ENCODE data around the gene HIRA.

Gene HIRA

GRCh38 chr22:19396934-19397733 is 34.4 kb downstream of the HIRA start:
- H3K27me3 ChIP-seq (ENCODE audit: control insufficient read depth, insufficient read depth, low read length), result no peaks in the 10 kb centered on the region
- no peaks in the 10 kb centered on the region for H3K4me1 ChIP-seq (ENCODE audit: control insufficient read depth, insufficient read depth, low read length)
- H3K9ac ChIP-seq (ENCODE audit: low read length), result no peak overlapping the region
- no peak overlapping the region for H3K4me3 ChIP-seq (ENCODE audit: low read length)
- H3K36me3 ChIP-seq (ENCODE audit: control insufficient read depth, insufficient read depth, low read length), result peaks cover 43% of the 10 kb centered on the region
- no peak overlapping the region for H3K27ac ChIP-seq (ENCODE audit: low read depth, low read length)

- H3K36me3 ChIP-seq (ENCODE audit: control insufficient read depth, insufficient read depth, low read length), result peaks cover 46% of the 10 kb centered on the region
- no peak overlapping the region for H3K27ac ChIP-seq (ENCODE audit: low read depth, low read length)
Observed at GRCh38 chr22:19396561-19396933, 35.0 kb downstream of the HIRA start.

GRCh38 chr22:19395276-19395675 is 36.3 kb downstream of the HIRA start:
- Histone ChIP-seq H3K27ac (ENCODE audit: low read depth, low read length) (no peak overlapping the region), H3K36me3 (ENCODE audit: control insufficient read depth, insufficient read depth, low read length) (peaks cover 44% of the 10 kb centered on the region), H3K27me3 (ENCODE audit: control insufficient read depth, insufficient read depth, low read length) (no peaks in the 10 kb centered on the region), H3K4me1 (ENCODE audit: control insufficient read depth, insufficient read depth, low read length) (no peaks in the 10 kb centered on the region), H3K9ac (ENCODE audit: low read length) (no peak overlapping the region), H3K4me3 (ENCODE audit: low read length) (no peak overlapping the region)

More at GRCh38 chr22:19396561-19396933, 35.0 kb downstream of the HIRA start:
- Histone ChIP-seq H3K4me1 (ENCODE audit: control insufficient read depth, insufficient read depth, low read length) (no peaks in the 10 kb centered on the region), H3K27me3 (ENCODE audit: control insufficient read depth, insufficient read depth, low read length) (no peaks in the 10 kb centered on the region), H3K9ac (ENCODE audit: low read length) (no peak overlapping the region), H3K4me3 (ENCODE audit: low read length) (no peak overlapping the region)

- H3K4me1 ChIP-seq (ENCODE audit: control insufficient read depth, insufficient read depth, low read length), result no peaks in the 10 kb centered on the region
- H3K27me3 ChIP-seq (ENCODE audit: control insufficient read depth, insufficient read depth, low read length), result no peaks in the 10 kb centered on the region
- H3K9ac ChIP-seq (ENCODE audit: low read length), result no peak overlapping the region
- H3K27ac ChIP-seq (ENCODE audit: low read depth, low read length), result no peak overlapping the region
- H3K4me3 ChIP-seq (ENCODE audit: low read length), result no peak overlapping the region
- peaks cover 45% of the 10 kb centered on the region for H3K36me3 ChIP-seq (ENCODE audit: control insufficient read depth, insufficient read depth, low read length)
Observed at GRCh38 chr22:19394274-19395050, 37.1 kb downstream of the HIRA start.

GRCh38 chr22:19393704-19394103 is 37.8 kb downstream of the HIRA start:
- Histone ChIP-seq H3K4me1 (ENCODE audit: control insufficient read depth, insufficient read depth, low read length) (no peaks in the 10 kb centered on the region), H3K27ac (ENCODE audit: low read depth, low read length) (no peak overlapping the region), H3K9ac (ENCODE audit: low read length) (no peak overlapping the region), H3K4me3 (ENCODE audit: low read length) (no peak overlapping the region), H3K27me3 (ENCODE audit: control insufficient read depth, insufficient read depth, low read length) (no peaks in the 10 kb centered on the region), H3K36me3 (ENCODE audit: control insufficient read depth, insufficient read depth, low read length) (peaks cover 48% of the 10 kb centered on the region)

GRCh38 chr22:19387575-19387974 is 44.0 kb downstream of the HIRA start:
- H3K4me1 ChIP-seq (ENCODE audit: control insufficient read depth, insufficient read depth, low read length), result no peaks in the 10 kb centered on the region
- peaks cover 55% of the 10 kb centered on the region for H3K36me3 ChIP-seq (ENCODE audit: control insufficient read depth, insufficient read depth, low read length)
- H3K27ac ChIP-seq (ENCODE audit: low read depth, low read length), result no peak overlapping the region
- no peak overlapping the region for H3K9ac ChIP-seq (ENCODE audit: low read length)
- no peak overlapping the region for H3K4me3 ChIP-seq (ENCODE audit: low read length)
- no peaks in the 10 kb centered on the region for H3K27me3 ChIP-seq (ENCODE audit: control insufficient read depth, insufficient read depth, low read length)

- Histone ChIP-seq H3K9ac (ENCODE audit: low read length) (no peak overlapping the region), H3K27ac (ENCODE audit: low read depth, low read length) (no peak overlapping the region), H3K27me3 (ENCODE audit: control insufficient read depth, insufficient read depth, low read length) (no peaks in the 10 kb centered on the region), H3K4me3 (ENCODE audit: low read length) (no peak overlapping the region), H3K4me1 (ENCODE audit: control insufficient read depth, insufficient read depth, low read length) (no peaks in the 10 kb centered on the region), H3K36me3 (ENCODE audit: control insufficient read depth, insufficient read depth, low read length) (peaks cover 57% of the 10 kb centered on the region)
Observed at GRCh38 chr22:19387038-19387437, 44.5 kb downstream of the HIRA start.

- Histone ChIP-seq H3K27me3 (ENCODE audit: control insufficient read depth, insufficient read depth, low read length) (no peaks in the 10 kb centered on the region), H3K36me3 (ENCODE audit: control insufficient read depth, insufficient read depth, low read length) (peaks cover 55% of the 10 kb centered on the region), H3K9ac (ENCODE audit: low read length) (no peak overlapping the region)
Observed at GRCh38 chr22:19386248-19386647, 45.3 kb downstream of the HIRA start.

GRCh38 chr22:19385221-19385906 is 46.2 kb downstream of the HIRA start:
- no peak overlapping the region for H3K9ac ChIP-seq (ENCODE audit: low read length)
- H3K27ac ChIP-seq (ENCODE audit: low read depth, low read length), result no peak overlapping the region
- peaks cover 53% of the 10 kb centered on the region for H3K36me3 ChIP-seq (ENCODE audit: control insufficient read depth, insufficient read depth, low read length)
- no peak overlapping the region for H3K4me3 ChIP-seq (ENCODE audit: low read length)
- H3K27me3 ChIP-seq (ENCODE audit: control insufficient read depth, insufficient read depth, low read length), result no peaks in the 10 kb centered on the region
- no peaks in the 10 kb centered on the region for H3K4me1 ChIP-seq (ENCODE audit: control insufficient read depth, insufficient read depth, low read length)

More at GRCh38 chr22:19386248-19386647, 45.3 kb downstream of the HIRA start:
- Histone ChIP-seq H3K4me1 (ENCODE audit: control insufficient read depth, insufficient read depth, low read length) (no peaks in the 10 kb centered on the region), H3K4me3 (ENCODE audit: low read length) (no peak overlapping the region), H3K27ac (ENCODE audit: low read depth, low read length) (no peak overlapping the region)

- H3K4me1 ChIP-seq (ENCODE audit: control insufficient read depth, insufficient read depth, low read length), result no peaks in the 10 kb centered on the region
- H3K9ac ChIP-seq (ENCODE audit: low read length), result no peak overlapping the region
- no peak overlapping the region for H3K4me3 ChIP-seq (ENCODE audit: low read length)
- H3K36me3 ChIP-seq (ENCODE audit: control insufficient read depth, insufficient read depth, low read length), result peaks cover 39% of the 10 kb centered on the region
- no peak overlapping the region for H3K27ac ChIP-seq (ENCODE audit: low read depth, low read length)
- H3K27me3 ChIP-seq (ENCODE audit: control insufficient read depth, insufficient read depth, low read length), result no peaks in the 10 kb centered on the region
Observed at GRCh38 chr22:19383292-19383691, 48.2 kb downstream of the HIRA start.

- Histone ChIP-seq H3K4me3 (ENCODE audit: low read length) (no peak overlapping the region), H3K9ac (ENCODE audit: low read length) (no peak overlapping the region), H3K4me1 (ENCODE audit: control insufficient read depth, insufficient read depth, low read length) (no peaks in the 10 kb centered on the region), H3K36me3 (ENCODE audit: control insufficient read depth, insufficient read depth, low read length) (peaks cover 35% of the 10 kb centered on the region), H3K27me3 (ENCODE audit: control insufficient read depth, insufficient read depth, low read length) (no peaks in the 10 kb centered on the region), H3K27ac (ENCODE audit: low read depth, low read length) (no peak overlapping the region)
Observed at GRCh38 chr22:19382240-19382639, 49.3 kb downstream of the HIRA start.

GRCh38 chr22:19378344-19378674 is 53.2 kb downstream of the HIRA start:
- Histone ChIP-seq H3K27ac (ENCODE audit: low read depth, low read length) (no peak overlapping the region), H3K4me1 (ENCODE audit: control insufficient read depth, insufficient read depth, low read length) (no peaks in the 10 kb centered on the region), H3K9ac (ENCODE audit: low read length) (no peak overlapping the region), H3K36me3 (ENCODE audit: control insufficient read depth, insufficient read depth, low read length) (peaks cover 39% of the 10 kb centered on the region), H3K4me3 (ENCODE audit: low read length) (no peak overlapping the region), H3K27me3 (ENCODE audit: control insufficient read depth, insufficient read depth, low read length) (no peaks in the 10 kb centered on the region)

Data from rectal smooth muscle tissue (tissue), 1 donor.